ENCODE measurements around the gene CAPN13.

DNA sequence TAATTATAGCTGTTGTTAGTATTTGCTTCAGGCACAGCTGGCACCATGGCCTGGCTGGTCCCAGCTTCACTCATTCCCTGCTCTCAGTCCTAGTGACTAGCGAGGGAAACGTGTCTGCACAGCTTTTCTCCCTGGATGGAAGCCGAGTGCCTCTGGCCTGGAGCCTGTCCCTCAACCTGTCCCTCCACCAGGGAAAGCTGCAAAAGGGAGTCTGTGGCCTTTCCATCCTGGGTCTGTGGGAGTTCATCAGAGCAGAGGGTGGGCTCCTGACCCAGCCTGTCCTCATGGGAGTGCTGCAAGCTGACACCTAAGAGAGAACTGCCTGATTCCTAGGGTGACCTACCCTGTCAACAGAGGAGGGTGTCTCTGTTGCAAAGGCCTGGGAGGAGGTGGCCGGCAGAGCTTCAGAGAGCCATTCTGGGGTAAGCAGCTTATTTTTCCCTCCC, 118.3 kb downstream of the CAPN13 start:
- no peak for TF ChIP-seq CTCF (conservative IDR thresholded peaks at IDR 0.05; ENCODE audit: low read depth, low read length)
- TF ChIP-seq, protein P1, sequence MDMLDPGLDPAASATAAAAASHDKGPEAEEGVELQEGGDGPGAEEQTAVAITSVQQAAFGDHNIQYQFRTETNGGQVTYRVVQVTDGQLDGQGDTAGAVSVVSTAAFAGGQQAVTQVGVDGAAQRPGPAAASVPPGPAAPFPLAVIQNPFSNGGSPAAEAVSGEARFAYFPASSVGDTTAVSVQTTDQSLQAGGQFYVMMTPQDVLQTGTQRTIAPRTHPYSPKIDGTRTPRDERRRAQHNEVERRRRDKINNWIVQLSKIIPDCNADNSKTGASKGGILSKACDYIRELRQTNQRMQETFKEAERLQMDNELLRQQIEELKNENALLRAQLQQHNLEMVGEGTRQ (IDR thresholded peaks at IDR 0.05; ENCODE audit: low read depth, low read length) = no peak
- TF ChIP-seq RAD21 (IDR thresholded peaks at IDR 0.05; ENCODE audit: low read length) = no peak
- no peak for TF ChIP-seq POLR2A (IDR thresholded peaks at IDR 0.05; ENCODE audit: low read depth, low read length)
- TF ChIP-seq NFE2L2 (IDR thresholded peaks at IDR 0.05; ENCODE audit: low read depth, low read length) = no peak
- no peak for TF ChIP-seq SMC3 (IDR thresholded peaks at IDR 0.05; ENCODE audit: low read depth, low read length)
